SJCRH30 (cell line): ENCODE data around the gene BARHL2. TPM values are rescaled to one million over a fixed set of nuclear protein-coding genes. Genes with fewer than 3 reads are reported as not detected.

Experiments
- DNase-seq, 2 experiments: peaks; one replicate each; pipeline ENCODE4 v3.0.0-alpha.2; 2015 to 2020
- H3K27ac ChIP-seq: fragments of 250-450 bp; sonication (Bioruptor Pico); 2 replicates; pipeline ENCODE4 v1.5.1; 2020; ENCODE audit warnings: mild to moderate bottlenecking, moderate library complexity
- H3K27me3 ChIP-seq: fragments of 250-450 bp; sonication (Bioruptor Pico); 2 replicates; pipeline ENCODE4 v1.5.1; 2020; ENCODE audit warnings: mild to moderate bottlenecking, moderate library complexity
- H3K36me3 ChIP-seq: fragments of 250-450 bp; sonication (Bioruptor Pico); 2 replicates; pipeline ENCODE4 v1.5.1; 2020; ENCODE audit warnings: mild to moderate bottlenecking, moderate library complexity
- H3K4me1 ChIP-seq: fragments of 250-450 bp; sonication (Bioruptor Pico); 2 replicates; pipeline ENCODE4 v1.5.1; 2020; ENCODE audit warnings: mild to moderate bottlenecking, moderate library complexity
- H3K4me3 ChIP-seq: fragments of 250-450 bp; sonication (Bioruptor Pico); 2 replicates; pipeline ENCODE4 v1.5.1; 2020; ENCODE audit warnings: mild to moderate bottlenecking, moderate library complexity
- H3K9me3 ChIP-seq: fragments of 250-450 bp; sonication (Bioruptor Pico); replicated peaks from 2 replicates; pipeline ENCODE4 v1.5.1; 2020; ENCODE audit warnings: mild to moderate bottlenecking, moderate library complexity
- total RNA-seq: library from RNA; depleted of rRNA; stranded (reverse); fragments of >200 nt; shearing (Covaris generic); gene quantifications from 2 replicates; pipeline ENCODE4 v1.2.3, GENCODE V29; 2014

Gene BARHL2
- total RNA-seq, 1 experiment from 2014 or later: not detected

GRCh38 chr1:90718411-90719329, 1.6 kb upstream of the BARHL2 start:
- Histone ChIP-seq H3K4me1 (no peaks in the 10 kb centered on the region), H3K9me3 (no peaks in the 10 kb centered on the region), H3K4me3 (peak overlapping the region; percentile 34), H3K27ac (no peak overlapping the region), H3K27me3 (no peaks in the 10 kb centered on the region), H3K36me3 (no peaks in the 10 kb centered on the region)
- no peak for DNase-seq

- Histone ChIP-seq H3K36me3 (no peaks in the 10 kb centered on the region), H3K4me3 (peak overlapping the region; percentile 34), H3K27me3 (0 out of 2 replicates have a peak, but pooled peaks cover 2% of the 10 kb centered on the region), H3K27ac (no peak overlapping the region), H3K9me3 (no peaks in the 10 kb centered on the region), H3K4me1 (no peaks in the 10 kb centered on the region)
- peak in 1 of 2 experiments; percentile 34 for DNase-seq
These were observed 736 bp upstream of the BARHL2 start for GRCh38 chr1:90717665-90718410.

DNA sequence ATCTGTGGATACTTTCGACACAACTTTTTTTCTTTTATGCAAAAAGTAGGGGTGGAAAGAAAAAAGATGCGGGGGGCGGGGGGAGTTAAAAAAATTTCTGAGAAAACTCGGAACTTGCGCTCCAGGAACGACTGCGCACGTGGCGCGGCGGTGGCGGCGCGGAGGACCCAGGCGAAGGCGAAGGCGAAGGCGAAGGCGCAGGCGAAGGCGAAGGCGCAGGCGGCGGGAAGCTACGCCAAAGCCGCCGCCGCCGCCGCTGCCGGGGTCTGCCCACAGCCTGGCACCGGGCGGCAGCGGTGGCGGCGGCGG, 208 bp upstream of the BARHL2 start:
- H3K4me3 ChIP-seq: no peak overlapping the region
- DNase-seq: no peak
- no peaks in the 10 kb centered on the region for H3K9me3 ChIP-seq
- no peak overlapping the region for H3K27ac ChIP-seq
- no peaks in the 10 kb centered on the region for H3K4me1 ChIP-seq
- 0 out of 2 replicates have a peak, but pooled peaks cover 3% of the 10 kb centered on the region for H3K27me3 ChIP-seq
- no peaks in the 10 kb centered on the region for H3K36me3 ChIP-seq

- Histone ChIP-seq H3K36me3 (no peaks in the 10 kb centered on the region), H3K27ac (no peak overlapping the region), H3K4me1 (0 out of 2 replicates have a peak, but pooled peaks cover 1% of the 10 kb centered on the region), H3K4me3 (no peak overlapping the region), H3K27me3 (0 out of 2 replicates have a peak, but pooled peaks cover 3% of the 10 kb centered on the region), H3K9me3 (no peaks in the 10 kb centered on the region)
- DNase-seq: no peak
These were observed 905 bp downstream of the BARHL2 start for GRCh38 chr1:90716243-90716551.

DNA sequence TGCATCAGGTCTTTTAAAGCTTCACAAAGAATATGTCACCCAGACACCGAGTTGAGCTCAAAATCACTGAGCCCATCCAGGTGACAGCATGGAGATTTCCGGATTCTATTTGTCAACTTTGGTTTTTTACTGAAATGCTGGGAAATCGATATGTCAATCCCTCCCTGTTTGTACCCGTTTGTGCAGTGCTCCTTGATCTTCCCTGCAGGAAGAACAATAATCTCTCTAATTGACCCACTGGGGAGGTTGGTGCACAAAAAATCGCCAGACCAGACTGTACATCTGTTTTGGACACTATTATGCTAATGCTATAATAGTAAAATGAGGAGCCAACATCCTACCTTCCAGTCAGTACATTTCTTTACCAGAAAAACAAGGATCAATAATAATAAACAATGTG, 1.8 kb downstream of the BARHL2 start:
- H3K4me3 ChIP-seq: no peak overlapping the region
- 0 out of 2 replicates have a peak, but pooled peaks cover 4% of the 10 kb centered on the region for H3K27me3 ChIP-seq
- H3K36me3 ChIP-seq: no peaks in the 10 kb centered on the region
- DNase-seq: no peak
- no peak overlapping the region for H3K27ac ChIP-seq
- H3K9me3 ChIP-seq: no peaks in the 10 kb centered on the region
- H3K4me1 ChIP-seq: 0 out of 2 replicates have a peak, but pooled peaks cover 2% of the 10 kb centered on the region

DNA sequence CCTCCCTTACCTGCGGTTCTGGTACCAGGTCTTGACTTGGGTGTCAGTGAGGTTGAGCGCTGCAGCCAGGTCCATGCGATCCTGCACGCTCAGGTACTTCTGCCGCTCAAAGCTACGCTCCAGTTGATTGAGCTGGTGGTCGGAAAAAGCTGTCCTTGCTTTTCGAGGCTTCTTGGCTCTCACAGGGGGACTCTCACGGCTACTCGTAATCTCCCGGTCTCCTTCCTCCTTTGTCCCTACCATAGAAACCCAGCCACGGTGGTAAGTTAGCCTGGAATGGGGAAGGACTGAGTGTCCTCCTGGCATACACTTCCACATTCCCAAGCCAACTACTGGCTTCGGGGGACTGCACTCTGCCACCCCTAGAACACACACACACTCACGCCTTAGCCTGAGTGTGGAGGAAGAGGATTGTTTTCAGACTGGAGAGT, 2.6 kb downstream of the BARHL2 start:
- Histone ChIP-seq H3K27ac (no peak overlapping the region), H3K27me3 (0 out of 2 replicates have a peak, but pooled peaks cover 6% of the 10 kb centered on the region), H3K4me1 (0 out of 2 replicates have a peak, but pooled peaks cover 2% of the 10 kb centered on the region), H3K9me3 (no peaks in the 10 kb centered on the region), H3K4me3 (no peak overlapping the region), H3K36me3 (no peaks in the 10 kb centered on the region)
- no peak for DNase-seq

- Histone ChIP-seq H3K27ac (no peak overlapping the region), H3K36me3 (no peaks in the 10 kb centered on the region), H3K4me3 (no peak overlapping the region), H3K4me1 (0 out of 2 replicates have a peak, but pooled peaks cover 2% of the 10 kb centered on the region), H3K27me3 (0 out of 2 replicates have a peak, but pooled peaks cover 6% of the 10 kb centered on the region), H3K9me3 (no peaks in the 10 kb centered on the region)
- no peak for DNase-seq
These were observed 3.2 kb downstream of the BARHL2 start for GRCh38 chr1:90713741-90714509.

GRCh38 chr1:90712915-90713730, 4.0 kb downstream of the BARHL2 start:
- Histone ChIP-seq H3K36me3 (no peaks in the 10 kb centered on the region), H3K4me1 (0 out of 2 replicates have a peak, but pooled peaks cover 2% of the 10 kb centered on the region), H3K4me3 (no peak overlapping the region), H3K9me3 (no peaks in the 10 kb centered on the region), H3K27me3 (0 out of 2 replicates have a peak, but pooled peaks cover 6% of the 10 kb centered on the region), H3K27ac (no peak overlapping the region)
- DNase-seq: no peak

GRCh38 chr1:90712153-90712856, 4.8 kb downstream of the BARHL2 start:
- 0 out of 2 replicates have a peak, but pooled peaks cover 6% of the 10 kb centered on the region for H3K27me3 ChIP-seq
- no peaks in the 10 kb centered on the region for H3K9me3 ChIP-seq
- no peak overlapping the region for H3K27ac ChIP-seq
- no peaks in the 10 kb centered on the region for H3K36me3 ChIP-seq
- H3K4me1 ChIP-seq: 0 out of 2 replicates have a peak, but pooled peaks cover 2% of the 10 kb centered on the region
- H3K4me3 ChIP-seq: no peak overlapping the region
- DNase-seq: no peak

DNA sequence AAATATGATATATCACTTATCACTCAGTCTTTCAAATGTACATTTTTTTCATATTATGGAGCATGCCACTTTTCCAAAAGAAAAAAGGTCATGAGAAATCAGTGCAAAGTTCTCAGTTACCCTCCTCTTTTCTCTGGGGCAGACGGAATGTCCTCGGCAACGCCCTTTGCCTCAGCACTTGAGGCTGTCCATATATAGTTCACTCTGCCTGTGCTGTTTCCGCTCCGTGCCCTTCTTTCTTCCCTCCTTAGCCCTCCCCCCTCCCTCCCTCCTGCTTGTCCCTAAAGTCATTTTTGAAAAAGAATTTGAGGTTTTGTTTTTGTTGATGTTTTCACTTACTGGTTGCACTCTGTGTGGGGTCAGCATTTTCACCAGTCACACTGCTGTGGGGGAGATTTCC, 5.4 kb downstream of the BARHL2 start:
- no peak overlapping the region for H3K27ac ChIP-seq
- H3K27me3 ChIP-seq: 0 out of 2 replicates have a peak, but pooled peaks cover 6% of the 10 kb centered on the region

DNA sequence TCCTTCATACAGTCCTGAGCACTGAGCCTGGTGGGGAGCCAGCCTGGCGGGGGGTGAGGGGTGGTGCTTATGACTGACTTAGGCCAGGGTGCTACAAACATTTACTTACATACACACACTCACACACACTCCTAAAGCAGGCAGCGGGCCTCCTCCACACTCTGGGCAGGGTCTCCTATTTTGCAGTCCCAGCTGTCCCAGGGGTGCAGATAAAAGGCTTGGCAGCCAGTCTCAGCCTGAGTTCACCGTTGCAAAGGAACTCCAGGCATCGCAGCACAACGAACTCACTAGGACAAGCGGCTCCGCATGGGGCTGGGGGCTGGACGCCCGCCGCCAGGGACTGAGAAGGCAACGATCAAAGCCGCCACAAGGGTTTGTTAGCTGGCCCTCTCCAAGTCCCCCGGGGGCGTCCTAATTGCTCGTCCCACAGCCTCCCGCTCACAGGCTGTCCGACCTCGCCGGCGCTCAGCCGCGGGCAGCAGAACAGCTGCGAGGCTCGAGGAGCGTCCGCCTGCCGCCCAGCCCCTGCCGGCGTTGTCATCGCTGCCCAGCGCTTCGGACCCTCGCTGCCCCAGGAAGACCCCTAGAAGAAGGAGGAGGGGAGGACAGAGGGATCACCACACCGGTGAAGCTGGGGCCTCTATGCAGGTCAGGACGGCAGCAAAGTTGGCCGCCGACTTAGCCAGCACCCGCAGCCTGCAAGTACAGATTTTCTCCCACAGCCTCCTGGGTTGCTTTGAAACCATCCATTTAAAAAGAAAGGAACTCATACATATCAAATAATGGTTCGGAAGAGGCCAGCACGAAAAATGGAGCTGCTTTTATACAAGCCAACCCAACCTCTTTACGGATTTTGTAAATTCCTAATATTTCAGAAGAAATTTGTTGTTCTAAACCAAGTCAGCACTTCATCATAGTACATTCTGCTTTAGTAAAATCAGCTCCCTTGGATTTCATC, 6.2 kb downstream of the BARHL2 start:
- H3K4me3 ChIP-seq: peak overlapping the region; percentile 50
- no peak overlapping the region for H3K27ac ChIP-seq
- H3K4me1 ChIP-seq: 0 out of 2 replicates have a peak, but pooled peaks cover 2% of the 10 kb centered on the region
- H3K9me3 ChIP-seq: no peaks in the 10 kb centered on the region
- H3K36me3 ChIP-seq: no peaks in the 10 kb centered on the region
- DNase-seq: peak; percentile 67 to 73
- H3K27me3 ChIP-seq: 0 out of 2 replicates have a peak, but pooled peaks cover 6% of the 10 kb centered on the region

More for the DNA sequence above, 5.4 kb downstream of the BARHL2 start:
- Histone ChIP-seq H3K9me3 (no peaks in the 10 kb centered on the region), H3K4me3 (no peak overlapping the region), H3K4me1 (0 out of 2 replicates have a peak, but pooled peaks cover 2% of the 10 kb centered on the region), H3K36me3 (no peaks in the 10 kb centered on the region)
- DNase-seq: peak in 1 of 2 experiments; percentile 27

- Histone ChIP-seq H3K27ac (no peak overlapping the region), H3K9me3 (no peaks in the 10 kb centered on the region), H3K36me3 (no peaks in the 10 kb centered on the region), H3K27me3 (0 out of 2 replicates have a peak, but pooled peaks cover 6% of the 10 kb centered on the region), H3K4me1 (0 out of 2 replicates have a peak, but pooled peaks cover 2% of the 10 kb centered on the region), H3K4me3 (no peak overlapping the region)
- DNase-seq: no peak
These were observed 7.6 kb downstream of the BARHL2 start for GRCh38 chr1:90709535-90709934.
